HCT116 (cell line): Measurements from ENCODE around the gene RAI1. TPM values are rescaled to one million over a fixed set of nuclear protein-coding genes. Genes with fewer than 3 reads are reported as not detected.

Experiments used
- ATAC-seq: fragments of 200-7000 bp; cut with Tn5 transposase; 2 replicates; pipeline ENCODE4 v1.9.1; 2020; ENCODE audit warnings: mild to moderate bottlenecking, moderate library complexity
- BruUV-seq: library from RNA; stranded (reverse); fragments of 400-500 nt; replicated peaks from 2 replicates; lab custom pipeline; 2021; lab: Mats Ljungman, UMichigan
- CTCF ChIA-PET: fragments of 300-600 bp; sonication (Branson Sonifier 250); formaldehyde crosslinking; loops from one replicate; lab custom pipeline; 2021; ENCODE audit warnings: antibody characterized with exemption; lab: Charles Lee
- POLR2A ChIA-PET: fragments of 300-600, 350-600 bp; sonication (Branson Sonifier 250); formaldehyde crosslinking; loops from one replicate; lab custom pipeline; 2021; ENCODE audit warnings: antibody characterized with exemption; lab: Charles Lee
- RAD21 ChIA-PET, 2 experiments: fragments of 300-600 bp; sonication (Branson Sonifier 250); formaldehyde crosslinking; loops; one replicate each; lab custom pipeline; 2023; ENCODE audit warnings: low total read pairs in 2 of 2; ENCODE audit not compliant: uncharacterized antibody in 2 of 2, unreplicated experiment in 2 of 2, low non-redundant PET in 1 of 2; lab: Charles Lee
- DNase-seq: peaks from one replicate; pipeline ENCODE4 v3.0.0-alpha.2; 2010; ENCODE audit warnings: low read depth, low spot score
- H2AFZ ChIP-seq: fragments of 200-600 bp; shearing (Covaris generic), sonication (generic); 2 replicates; pipeline ENCODE4 v1.6.1; 2017; ENCODE audit warnings: low read depth, mixed run types, mixed read lengths, antibody characterized with exemption, low read length; ENCODE audit not compliant: poor library complexity, severe bottlenecking
- H3K27ac ChIP-seq: 2 replicates; pipeline ENCODE4 v1.5.1; 2012; ENCODE audit warnings: low read depth, low read length
- H3K27me3 ChIP-seq: fragments of 200-600 bp; sonication (generic); 2 replicates; pipeline ENCODE4 v1.6.1; 2016; ENCODE audit warnings: mixed run types, low read length, mixed read lengths; ENCODE audit not compliant: insufficient read depth
- H3K36me3 ChIP-seq, 2 experiments: fragments of 200-500 bp in 1 of 2; fragments of 200-600 bp in 1 of 2; sonication (Bioruptor generic) in 1 of 2; sonication (generic) in 1 of 2; 2 replicates each; pipeline versions ENCODE4 v1.5.1 to v1.6.1; 2014 to 2016; ENCODE audit warnings: low read length in 2 of 2, inconsistent platforms in 1 of 2, mixed read lengths in 1 of 2, mixed run types in 1 of 2; ENCODE audit not compliant: insufficient read depth in 2 of 2, control insufficient read depth in 1 of 2
- H3K4me1 ChIP-seq, 2 experiments: fragments of 200-600 bp in 1 of 2; sonication (generic) in 1 of 2; 2 replicates each; pipeline versions ENCODE4 v1.5.1 to v1.6.1; 2012 to 2017; ENCODE audit warnings: low read length in 2 of 2, inconsistent platforms in 1 of 2, mild to moderate bottlenecking in 1 of 2, mixed read lengths in 1 of 2, mixed run types in 1 of 2, moderate library complexity in 1 of 2; ENCODE audit not compliant: insufficient read depth in 2 of 2, control insufficient read depth in 1 of 2
- H3K4me2 ChIP-seq: fragments of 200-600 bp; sonication (generic); 2 replicates; pipeline ENCODE4 v1.6.1; 2017; ENCODE audit warnings: mixed run types, low read length, mixed read lengths
- H3K4me3 ChIP-seq, 2 experiments: fragments of 200-600 bp in 1 of 2; sonication (generic) in 1 of 2; replicated peaks in 1 of 2; 2 replicates each; pipeline ENCODE4 v1.5.1; 2011 to 2016; ENCODE audit warnings: low read length in 2 of 2, control low read depth in 1 of 2, low read depth in 1 of 2, mild to moderate bottlenecking in 1 of 2, mixed read lengths in 1 of 2, mixed run types in 1 of 2
- H3K79me2 ChIP-seq: fragments of 200-600 bp; sonication (generic); 2 replicates; pipeline ENCODE4 v1.6.1; 2017; ENCODE audit warnings: mild to moderate bottlenecking, mixed run types, low read length, moderate library complexity, mixed read lengths; ENCODE audit not compliant: insufficient read depth
- H3K9ac ChIP-seq: fragments of 200-600 bp; sonication (generic); 2 replicates; pipeline ENCODE4 v1.6.1; 2016; ENCODE audit warnings: low read length, mixed read lengths
- H3K9me2 ChIP-seq: fragments of 200-600 bp; sonication (generic), shearing (Covaris generic); 2 replicates; pipeline ENCODE4 v1.6.1; 2017; ENCODE audit warnings: mixed run types, mild to moderate bottlenecking, moderate library complexity; ENCODE audit not compliant: insufficient read depth
- H3K9me3 ChIP-seq, 2 experiments: fragments of 200-500 bp in 1 of 2; fragments of 200-600 bp in 1 of 2; sonication (Bioruptor generic) in 1 of 2; sonication (generic) in 1 of 2; 2 replicates each; pipeline ENCODE4 v1.6.1; 2014 to 2017; ENCODE audit warnings: low read length in 2 of 2, mixed read lengths in 2 of 2, inconsistent platforms in 1 of 2, low read depth in 1 of 2, mild to moderate bottlenecking in 1 of 2, mixed run types in 1 of 2, moderate library complexity in 1 of 2; ENCODE audit not compliant: control insufficient read depth in 1 of 2, insufficient read depth in 1 of 2
- H4K20me1 ChIP-seq: fragments of 200-600 bp; sonication (generic), shearing (Covaris generic); 2 replicates; pipeline ENCODE4 v1.6.1; 2017; ENCODE audit warnings: mixed run types, mild to moderate bottlenecking, moderate library complexity; ENCODE audit not compliant: insufficient read depth
- ATF3 ChIP-seq: IDR thresholded peaks from 2 replicates; pipeline ENCODE4 v1.6.1; 2012
- CBX3 ChIP-seq: IDR thresholded peaks from 2 replicates; pipeline ENCODE4 v1.6.1; 2012; ENCODE audit warnings: low read depth
- CEBPB ChIP-seq: IDR thresholded peaks from 2 replicates; pipeline ENCODE4 v1.6.1; 2012; ENCODE audit warnings: low read depth
- CTCF ChIP-seq, 3 experiments: fragments of 200-600 bp in 1 of 3; sonication (generic) in 1 of 3; IDR thresholded peaks in 2 of 3; conservative IDR thresholded peaks in 1 of 3; 2 replicates each; pipeline ENCODE4 v1.5.1; 2012 to 2017; ENCODE audit warnings: low read depth in 2 of 3, low read length in 2 of 3, antibody characterized with exemption in 1 of 3, borderline replicate concordance in 1 of 3, control low read depth in 1 of 3, mild to moderate bottlenecking in 1 of 3, mixed read lengths in 1 of 3, mixed run types in 1 of 3, moderate library complexity in 1 of 3; ENCODE audit not compliant: insufficient read depth in 1 of 3
- ELF1 ChIP-seq: IDR thresholded peaks from 2 replicates; pipeline ENCODE4 v1.6.1; 2012; ENCODE audit warnings: low read depth, borderline replicate concordance
- EZH2 ChIP-seq: fragments of 200-600 bp; sonication (generic); IDR thresholded peaks from 2 replicates; pipeline ENCODE4 v1.6.1; 2017; ENCODE audit warnings: antibody characterized with exemption, mixed run types
- EZH2phosphoT487 ChIP-seq: fragments of 200-600 bp; IDR thresholded peaks from 2 replicates; pipeline ENCODE4 v1.6.1; 2018; ENCODE audit warnings: antibody characterized with exemption, borderline replicate concordance
- FOSL1 ChIP-seq: IDR thresholded peaks from 2 replicates; pipeline ENCODE4 v1.6.1; 2012; ENCODE audit warnings: low read depth
- JUND ChIP-seq: IDR thresholded peaks from 2 replicates; pipeline ENCODE4 v1.6.1; 2012
- POLR2A ChIP-seq: IDR thresholded peaks from 2 replicates; pipeline ENCODE4 v1.7.0; 2011; ENCODE audit warnings: borderline replicate concordance; ENCODE audit not compliant: insufficient read depth, insufficient read length; ENCODE audit errors: extremely low read depth
- REST ChIP-seq: IDR thresholded peaks from 2 replicates; pipeline ENCODE4 v1.6.1; 2012; ENCODE audit warnings: low read depth
- SIN3A ChIP-seq: IDR thresholded peaks from 2 replicates; pipeline ENCODE4 v1.6.1; 2012; ENCODE audit warnings: low read depth
- SRF ChIP-seq: IDR thresholded peaks from 2 replicates; pipeline ENCODE4 v1.6.1; 2012; ENCODE audit warnings: low read depth
- YY1 ChIP-seq: IDR thresholded peaks from 2 replicates; pipeline ENCODE4 v1.6.1; 2011; ENCODE audit warnings: low read length, low read depth, moderate library complexity, mild to moderate bottlenecking; ENCODE audit not compliant: insufficient replicate concordance; ENCODE audit errors: extremely low read depth
- ZBTB33 ChIP-seq: IDR thresholded peaks from 2 replicates; pipeline ENCODE4 v1.6.1; 2011; ENCODE audit warnings: mild to moderate bottlenecking, low read length, moderate library complexity; ENCODE audit not compliant: insufficient replicate concordance; ENCODE audit errors: extremely low read depth
- ZFX ChIP-seq: fragments of 450-650 bp; IDR thresholded peaks from 2 replicates; pipeline ENCODE4 v1.6.1; 2017
- ZNF274 ChIP-seq: fragments of 200-500 bp; sonication (Bioruptor generic); IDR thresholded peaks from 2 replicates; pipeline ENCODE4 v1.6.1; 2014; ENCODE audit warnings: mild to moderate bottlenecking, low read depth, low read length, inconsistent platforms
- intact Hi-C: fragments of 100-400 bp; cut with micrococcal nuclease; formaldehyde crosslinking; loops from 2 replicates; pipeline ENCODE4 v1.10.0; 2022
- total RNA-seq: library from RNA; stranded (reverse); gene quantifications from one replicate; pipeline ENCODE4 v1.2.1, GENCODE V29; 2021; ENCODE audit not compliant: unreplicated experiment

RAI1 gene
- total RNA-seq, 1 experiment from 2014 or later: 38.5 TPM

GRCh38 chr17:17806035-17806434, 124.8 kb downstream of the RAI1 start:
- Histone ChIP-seq H3K4me2 (no peak overlapping the region), H3K27me3 (no peaks in the 10 kb centered on the region), H3K27ac (no peak overlapping the region), H3K9me3 (no peaks in the 10 kb centered on the region), H3K4me1 (peaks cover 0 to 20% of the 10 kb centered on the region in 2 experiments; a peak in 1 of 4 replicates), H3K9ac (no peak overlapping the region), H3K79me2 (peaks cover 4% of the 10 kb centered on the region; the same call in 1 of the 2 replicates), H3K36me3 (peaks cover 2 to 16% of the 10 kb centered on the region in 2 experiments), H2AFZ (no peak overlapping the region), H3K9me2 (no peaks in the 10 kb centered on the region), H3K4me3 (no peak overlapping the region), H4K20me1 (no peaks in the 10 kb centered on the region)
- no TSS peak for BruUV-seq
- intact Hi-C loops: no loop called here
- no peak for DNase-seq
- ATAC-seq: no peak
- CTCF ChIA-PET: no interaction called here
- RAD21 ChIA-PET: no interaction called here
- POLR2A ChIA-PET: no interaction called here
- no peak for TF ChIP-seq ZBTB33
- no peak for TF ChIP-seq CTCF (IDR thresholded peaks at IDR 0.05 in 2 of 3, conservative IDR thresholded peaks at IDR 0.05 in 1 of 3; ENCODE audit: borderline replicate concordance in 1 of 3, insufficient read depth in 1 of 3, low read depth in 2 of 3, low read length in 2 of 3)
- TF ChIP-seq EZH2: no peak
- no peak for TF ChIP-seq SRF
- TF ChIP-seq ELF1: no peak
- no peak for TF ChIP-seq SIN3A
- TF ChIP-seq REST: no peak
- TF ChIP-seq ZNF274: no peak
- no peak for TF ChIP-seq FOSL1
- no peak for TF ChIP-seq ATF3
- TF ChIP-seq YY1: no peak
- TF ChIP-seq POLR2A: no peak
- no peak for TF ChIP-seq CBX3
- no peak for TF ChIP-seq ZFX
- TF ChIP-seq JUND: no peak
- TF ChIP-seq CEBPB: no peak
- TF ChIP-seq EZH2phosphoT487: no peak
- TF ChIP-seq, all 23 proteins: peak for 0
